Gastrocnemius medialis (tissue), 4 donors: ENCODE results near the gene PLCL1. TPM values are rescaled to one million over a fixed set of nuclear protein-coding genes. Genes with fewer than 3 reads are reported as not detected.

Experiments
- ATAC-seq, 2 donors: fragments of 150-250 bp; one replicate each; pipeline ENCODE4 v1.9.1; 2016
- DNase-seq, 2 donors: peaks; one replicate each; pipeline ENCODE4 v3.0.0-alpha.2; 2019
- H3K27ac ChIP-seq, 4 donors: fragments of 200-600 bp; sonication (generic); 1 replicate in 1 of 4; 2 replicates in 3 of 4; pipeline ENCODE4 v1.5.1; 2016 to 2018; ENCODE audit warnings: mild to moderate bottlenecking in 2 of 4, moderate library complexity in 1 of 4
- H3K27me3 ChIP-seq, 3 donors: fragments of 200-600 bp; sonication (generic) in 2 of 3; 1 replicate in 1 of 3; 2 replicates in 2 of 3; pipeline versions ENCODE4 v1.5.1 to v1.6.0; 2016 to 2019; ENCODE audit warnings: mild to moderate bottlenecking in 1 of 3, moderate library complexity in 1 of 3
- H3K36me3 ChIP-seq, 2 donors: fragments of 200-600 bp; sonication (generic) in 1 of 2; one replicate each; pipeline ENCODE4 v1.5.1; 2017 to 2018
- H3K4me1 ChIP-seq, 2 donors: fragments of 200-600 bp; sonication (generic) in 1 of 2; one replicate each; pipeline ENCODE4 v1.5.1; 2016 to 2017; ENCODE audit warnings: mild to moderate bottlenecking in 2 of 2
- H3K4me3 ChIP-seq, 4 donors: fragments of 200-600 bp; sonication (generic) in 3 of 4; 1 replicate in 1 of 4; 2 replicates in 3 of 4; pipeline ENCODE4 v1.5.1; 2016 to 2019; ENCODE audit warnings: mild to moderate bottlenecking in 2 of 4
- H3K9me3 ChIP-seq, 3 donors: fragments of 200-600 bp; sonication (generic) in 2 of 3; 1 replicate in 1 of 3; 2 replicates in 2 of 3; pipeline ENCODE4 v1.5.1; 2016 to 2019
- POLR2A ChIP-seq, 2 donors: fragments of 450-650 bp; IDR thresholded peaks; one replicate each; pipeline ENCODE4 v1.6.1; 2017; ENCODE audit warnings: antibody characterized with exemption in 2 of 2, mild to moderate bottlenecking in 2 of 2, moderate library complexity in 2 of 2
- in situ Hi-C, 4 donors: fragments of 200-750 bp; cut with MboI; loops; one replicate each; pipeline versions ENCODE4 v1.15.0 to v1.8.0; 2017; ENCODE audit warnings: low sequenced_read_pairs in 4 of 4
- intact Hi-C: fragments of 100-400 bp; cut with DNase I; formaldehyde crosslinking; loops from one replicate; pipeline ENCODE4 v1.15.1; 2023; ENCODE audit warnings: low total_unique reads
- total RNA-seq, 4 donors: library from RNA; depleted of rRNA; stranded (reverse); fragments of >200 nt; gene quantifications; one replicate each; pipeline versions ENCODE4 v1.1.0 to v1.2.3, GENCODE V29; 2016
- TF ChIP-seq, protein P1 (sequence below), 5 experiments: fragments of 450-650 bp in 3 of 5; fragments of 200-600 bp in 2 of 5; sonication (generic) in 2 of 5; IDR thresholded peaks in 4 of 5; conservative IDR thresholded peaks in 1 of 5; 1 replicate in 4 of 5; 2 replicates in 1 of 5; pipeline ENCODE4 v1.5.1; 2016 to 2019; ENCODE audit warnings: antibody characterized with exemption in 5 of 5, mild to moderate bottlenecking in 3 of 5, moderate library complexity in 3 of 5

PLCL1 gene
- total RNA-seq, 4 donors from 2014 or later: 5.9 to 10.7 (median 9.8) TPM

DNA sequence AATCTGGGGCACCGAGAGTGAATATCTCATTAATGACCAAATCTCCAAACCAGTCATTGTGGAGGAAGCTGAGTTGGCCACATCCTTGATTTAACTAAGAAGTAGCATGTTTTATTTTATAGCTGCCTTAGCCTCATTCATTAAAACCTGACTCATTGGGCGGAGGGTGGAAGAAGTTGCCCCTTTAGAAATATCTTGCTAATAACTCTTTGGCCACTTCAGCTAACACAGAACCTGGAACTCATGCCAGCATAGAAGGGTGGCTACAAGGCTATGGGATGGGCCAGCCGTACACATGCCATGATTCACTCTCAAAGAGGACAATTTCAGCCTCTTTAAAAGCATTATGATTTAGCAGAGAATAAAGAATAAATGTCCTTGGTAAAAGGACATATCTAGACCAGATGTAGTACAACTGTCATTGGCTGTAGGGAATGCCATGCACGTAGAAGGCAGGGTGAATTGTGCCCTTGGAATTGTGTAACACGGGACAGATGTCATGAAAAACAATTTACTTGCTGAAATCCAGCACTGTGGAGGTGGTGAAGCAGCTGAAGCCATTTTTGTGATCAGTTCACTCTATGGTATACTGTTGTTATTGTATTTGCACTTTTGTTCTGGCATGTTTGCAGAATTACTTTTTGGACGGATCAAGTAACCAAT, 330.0 kb downstream of the PLCL1 start:
- in situ Hi-C loops: no loop called here
- no peaks in the 10 kb centered on the region for H3K27me3 ChIP-seq
- ATAC-seq (no peak), DNase-seq (no peak)
- H3K27ac ChIP-seq: no peak overlapping the region
- no peak overlapping the region for H3K4me3 ChIP-seq
- no peaks in the 10 kb centered on the region for H3K36me3 ChIP-seq
- no peaks in the 10 kb centered on the region for H3K9me3 ChIP-seq
- intact Hi-C loops: no loop called here
- TF ChIP-seq, protein P1, sequence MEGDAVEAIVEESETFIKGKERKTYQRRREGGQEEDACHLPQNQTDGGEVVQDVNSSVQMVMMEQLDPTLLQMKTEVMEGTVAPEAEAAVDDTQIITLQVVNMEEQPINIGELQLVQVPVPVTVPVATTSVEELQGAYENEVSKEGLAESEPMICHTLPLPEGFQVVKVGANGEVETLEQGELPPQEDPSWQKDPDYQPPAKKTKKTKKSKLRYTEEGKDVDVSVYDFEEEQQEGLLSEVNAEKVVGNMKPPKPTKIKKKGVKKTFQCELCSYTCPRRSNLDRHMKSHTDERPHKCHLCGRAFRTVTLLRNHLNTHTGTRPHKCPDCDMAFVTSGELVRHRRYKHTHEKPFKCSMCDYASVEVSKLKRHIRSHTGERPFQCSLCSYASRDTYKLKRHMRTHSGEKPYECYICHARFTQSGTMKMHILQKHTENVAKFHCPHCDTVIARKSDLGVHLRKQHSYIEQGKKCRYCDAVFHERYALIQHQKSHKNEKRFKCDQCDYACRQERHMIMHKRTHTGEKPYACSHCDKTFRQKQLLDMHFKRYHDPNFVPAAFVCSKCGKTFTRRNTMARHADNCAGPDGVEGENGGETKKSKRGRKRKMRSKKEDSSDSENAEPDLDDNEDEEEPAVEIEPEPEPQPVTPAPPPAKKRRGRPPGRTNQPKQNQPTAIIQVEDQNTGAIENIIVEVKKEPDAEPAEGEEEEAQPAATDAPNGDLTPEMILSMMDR (IDR thresholded peaks at IDR 0.05 in 4 of 5, conservative IDR thresholded peaks at IDR 0.05 in 1 of 5): no peak
- TF ChIP-seq POLR2A (IDR thresholded peaks at IDR 0.05): no peak
- H3K4me1 ChIP-seq: no peaks in the 10 kb centered on the region

DNA sequence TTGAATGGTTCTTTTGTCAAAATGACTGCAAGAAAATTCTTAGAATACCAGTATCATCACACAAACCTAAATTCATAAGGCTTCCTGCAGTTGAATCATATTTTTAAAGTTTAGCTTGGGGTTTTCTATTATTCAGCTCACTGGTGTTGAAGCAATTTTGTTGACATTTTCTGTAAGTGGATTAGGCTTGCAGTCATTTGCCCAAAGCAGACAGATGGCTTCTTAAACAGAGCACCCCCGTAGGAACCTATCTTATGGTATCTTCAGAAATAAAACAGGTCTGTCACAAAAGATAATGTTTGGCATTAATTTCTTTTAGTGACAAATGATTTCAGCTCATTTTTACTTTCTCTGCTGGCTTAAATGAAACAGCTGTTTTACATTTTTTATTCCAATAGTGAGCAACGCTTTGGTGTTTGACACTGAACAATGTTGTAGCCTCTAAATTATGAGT, 331.1 kb downstream of the PLCL1 start:
- no peaks in the 10 kb centered on the region for H3K9me3 ChIP-seq
- DNase-seq (no peak), ATAC-seq (no peak)
- H3K27ac ChIP-seq: no peak overlapping the region
- no peaks in the 10 kb centered on the region for H3K27me3 ChIP-seq
- no peaks in the 10 kb centered on the region for H3K4me1 ChIP-seq
- intact Hi-C loops: no loop called here
- no peak overlapping the region for H3K4me3 ChIP-seq
- H3K36me3 ChIP-seq: no peaks in the 10 kb centered on the region
- in situ Hi-C loops: no loop called here
- TF ChIP-seq, protein P1 (IDR thresholded peaks at IDR 0.05 in 4 of 5, conservative IDR thresholded peaks at IDR 0.05 in 1 of 5): no peak
- TF ChIP-seq POLR2A (IDR thresholded peaks at IDR 0.05): no peak

DNA sequence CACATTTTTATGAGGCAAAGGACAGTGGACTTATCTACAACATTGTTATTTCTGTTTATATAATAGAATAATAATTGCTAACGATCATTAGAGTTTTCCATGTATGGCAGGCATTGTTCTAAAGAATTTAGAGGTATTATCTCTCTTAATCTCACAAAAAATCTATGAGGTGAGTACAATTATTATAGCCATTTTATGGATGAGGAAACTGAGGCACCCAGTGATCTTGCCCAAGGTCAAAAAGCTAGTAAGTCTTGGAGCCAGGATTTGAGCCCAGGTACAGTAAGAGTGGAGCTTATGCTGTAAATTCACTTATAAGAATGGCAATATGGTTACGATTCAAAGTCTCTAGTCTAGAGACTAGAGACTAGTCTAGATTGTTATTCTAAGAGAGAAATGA, 331.7 kb downstream of the PLCL1 start:
- Histone ChIP-seq H3K27me3 (no peaks in the 10 kb centered on the region), H3K36me3 (no peaks in the 10 kb centered on the region), H3K27ac (no peak overlapping the region), H3K9me3 (no peaks in the 10 kb centered on the region), H3K4me1 (no peaks in the 10 kb centered on the region), H3K4me3 (no peak overlapping the region)
- no peak for ATAC-seq
- TF ChIP-seq POLR2A (IDR thresholded peaks at IDR 0.05): no peak
- TF ChIP-seq, protein P1 (IDR thresholded peaks at IDR 0.05 in 4 of 5, conservative IDR thresholded peaks at IDR 0.05 in 1 of 5): no peak
- DNase-seq: no peak
- in situ Hi-C loops: no loop called here
- intact Hi-C loops: no loop called here

DNA sequence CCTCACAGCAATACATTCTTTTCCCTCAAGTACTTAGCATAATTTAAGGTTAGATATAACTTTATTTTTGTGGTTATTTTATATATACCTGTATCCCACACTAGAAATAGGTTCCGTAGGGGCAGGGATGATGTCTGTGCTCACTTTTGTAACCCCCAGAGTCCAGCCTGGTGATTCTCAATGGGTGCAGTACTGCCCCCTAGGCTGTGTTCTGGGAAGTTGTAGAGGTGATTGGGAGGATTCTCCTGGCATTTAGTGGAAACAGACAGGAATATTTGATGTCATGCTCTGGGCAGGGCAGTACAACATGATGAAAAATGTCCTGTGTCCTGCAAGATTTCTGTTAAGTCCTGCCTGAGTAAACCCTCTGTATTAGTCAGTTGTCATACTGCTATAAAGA, 333.3 kb downstream of the PLCL1 start:
- Histone ChIP-seq H3K9me3 (no peaks in the 10 kb centered on the region), H3K27ac (no peak overlapping the region), H3K27me3 (no peaks in the 10 kb centered on the region), H3K36me3 (no peaks in the 10 kb centered on the region), H3K4me3 (no peak overlapping the region), H3K4me1 (no peaks in the 10 kb centered on the region)
- TF ChIP-seq POLR2A (IDR thresholded peaks at IDR 0.05): no peak
- TF ChIP-seq, protein P1 (IDR thresholded peaks at IDR 0.05 in 4 of 5, conservative IDR thresholded peaks at IDR 0.05 in 1 of 5): no peak
- in situ Hi-C loops: no loop called here
- intact Hi-C loops: no loop called here
- DNase-seq: no peak
- no peak for ATAC-seq

DNA sequence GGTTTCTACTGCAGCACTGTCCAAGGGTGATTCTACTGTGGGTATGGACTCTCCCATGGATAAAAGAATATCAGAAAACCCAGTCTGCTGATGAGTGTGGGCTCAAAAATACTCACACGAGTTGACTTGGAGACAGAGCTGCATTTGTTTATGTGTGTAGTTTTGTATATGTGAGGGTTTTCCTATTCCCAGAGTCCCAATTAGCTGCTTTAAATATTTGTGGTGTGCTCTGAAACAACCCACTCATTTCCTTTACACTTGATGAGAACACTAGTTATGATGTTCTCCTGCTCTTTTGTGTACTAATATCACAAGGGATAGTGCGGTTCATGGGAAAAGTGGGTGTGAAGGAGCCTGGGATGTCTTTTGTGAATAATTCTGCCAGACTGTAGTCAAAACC, 337.3 kb downstream of the PLCL1 start:
- in situ Hi-C loops: no loop called here
- ATAC-seq (no peak), DNase-seq (no peak)
- no peaks in the 10 kb centered on the region for H3K9me3 ChIP-seq
- no peaks in the 10 kb centered on the region for H3K36me3 ChIP-seq
- H3K27me3 ChIP-seq: no peaks in the 10 kb centered on the region
- H3K4me1 ChIP-seq: no peaks in the 10 kb centered on the region
- intact Hi-C loops: no loop called here
- no peak for TF ChIP-seq POLR2A (IDR thresholded peaks at IDR 0.05)
- TF ChIP-seq, protein P1 (IDR thresholded peaks at IDR 0.05 in 4 of 5, conservative IDR thresholded peaks at IDR 0.05 in 1 of 5): no peak
- H3K4me3 ChIP-seq: no peak overlapping the region
- no peak overlapping the region for H3K27ac ChIP-seq
